ENCODE measurements around the gene DERL3.

The DERL3 gene

GRCh38 chr22:23817146-23817545 lies 21.7 kb downstream of the DERL3 start:
- no peak for TF ChIP-seq CTCF (IDR thresholded peaks at IDR 0.05)

- no peak for TF ChIP-seq CTCF (IDR thresholded peaks at IDR 0.05)
These were observed 22.4 kb downstream of the DERL3 start for GRCh38 chr22:23816156-23816976.

GRCh38 chr22:23815541-23816155 lies 23.2 kb downstream of the DERL3 start:
- TF ChIP-seq CTCF (IDR thresholded peaks at IDR 0.05) = no peak

- no peak for TF ChIP-seq CTCF (IDR thresholded peaks at IDR 0.05)
These were observed 26.4 kb downstream of the DERL3 start for GRCh38 chr22:23812378-23812777.

- TF ChIP-seq CTCF (IDR thresholded peaks at IDR 0.05) = no peak
These were observed 32.0 kb downstream of the DERL3 start for GRCh38 chr22:23806837-23807236.

GRCh38 chr22:23804781-23805291 lies 34.0 kb downstream of the DERL3 start:
- no peak for TF ChIP-seq CTCF (IDR thresholded peaks at IDR 0.05)

GRCh38 chr22:23803001-23803819 lies 35.6 kb downstream of the DERL3 start:
- TF ChIP-seq CTCF (IDR thresholded peaks at IDR 0.05) = no peak

Measured in LNCAP (cell line).